Fibroblast of skin of left biceps (primary cell): ENCODE results near the gene NT5DC4.
"Not testable (repeated sequence)": the region's sequence is repeated elsewhere in the genome, so short reads cannot be mapped to it uniquely, and the experiment has no call there.

ENCODE experiments used
- DNase-seq, 2 experiments: peaks; one replicate each; pipeline ENCODE4 v3.0.0-alpha.2; 2013; ENCODE audit warnings: low read depth in 2 of 2

The NT5DC4 gene

DNA sequence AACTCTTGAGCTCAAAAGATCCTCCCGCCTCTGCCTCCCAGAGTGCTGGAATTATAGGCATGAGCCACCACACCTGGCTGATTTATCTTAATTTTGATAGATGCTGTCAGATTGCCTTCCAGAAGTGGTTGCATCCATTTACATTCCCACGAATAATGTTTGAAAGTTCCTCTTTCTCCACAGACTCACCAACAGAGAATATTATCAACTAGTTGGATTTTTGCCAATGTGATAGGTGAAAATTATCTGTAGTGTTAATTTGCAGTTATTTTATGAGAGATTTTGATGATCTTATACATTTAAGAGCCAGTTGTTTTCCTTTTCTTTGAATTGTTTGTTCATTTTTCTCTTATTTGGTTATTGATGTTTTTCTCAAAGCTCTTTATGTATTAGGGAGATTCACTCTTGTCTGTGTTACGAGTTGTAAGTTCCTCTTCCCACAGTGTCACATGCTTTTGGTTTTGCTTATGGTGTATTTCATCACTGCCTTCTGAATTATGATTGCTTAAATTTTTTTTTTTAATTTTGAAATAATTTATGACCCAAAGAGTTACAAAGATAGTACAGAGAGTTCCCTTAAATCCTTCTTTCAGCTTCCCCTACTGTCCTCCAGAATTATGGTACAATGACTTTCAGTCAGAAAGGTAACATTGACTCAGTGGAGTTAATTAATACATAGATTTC lies 20.7 kb upstream of the NT5DC4 start:
- no peak for DNase-seq

GRCh38 chr2:112701052-112701451 lies 19.8 kb upstream of the NT5DC4 start:
- no peak for DNase-seq

- no peak for DNase-seq
These were observed 17.1 kb upstream of the NT5DC4 start for GRCh38 chr2:112703684-112704083.

DNA sequence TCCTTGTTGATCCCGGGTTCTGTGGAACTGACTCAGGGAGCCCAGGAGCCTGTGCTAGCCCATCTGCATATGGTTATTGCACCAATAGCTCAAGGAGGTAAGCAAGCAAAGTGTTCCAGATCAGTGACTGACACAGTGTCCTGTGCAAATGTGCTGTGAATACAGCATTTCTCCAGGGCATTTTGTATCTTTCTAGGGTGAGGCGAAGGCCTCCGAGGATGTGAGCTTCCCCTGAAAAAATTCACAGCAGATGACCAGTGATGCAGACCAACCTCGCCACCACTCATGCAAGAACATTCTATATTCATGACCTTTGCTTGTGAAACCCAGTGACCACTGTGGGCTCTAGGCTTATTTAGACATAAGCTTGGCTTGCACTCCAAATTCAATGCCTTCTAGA lies 15.2 kb upstream of the NT5DC4 start:
- DNase-seq: no peak

DNA sequence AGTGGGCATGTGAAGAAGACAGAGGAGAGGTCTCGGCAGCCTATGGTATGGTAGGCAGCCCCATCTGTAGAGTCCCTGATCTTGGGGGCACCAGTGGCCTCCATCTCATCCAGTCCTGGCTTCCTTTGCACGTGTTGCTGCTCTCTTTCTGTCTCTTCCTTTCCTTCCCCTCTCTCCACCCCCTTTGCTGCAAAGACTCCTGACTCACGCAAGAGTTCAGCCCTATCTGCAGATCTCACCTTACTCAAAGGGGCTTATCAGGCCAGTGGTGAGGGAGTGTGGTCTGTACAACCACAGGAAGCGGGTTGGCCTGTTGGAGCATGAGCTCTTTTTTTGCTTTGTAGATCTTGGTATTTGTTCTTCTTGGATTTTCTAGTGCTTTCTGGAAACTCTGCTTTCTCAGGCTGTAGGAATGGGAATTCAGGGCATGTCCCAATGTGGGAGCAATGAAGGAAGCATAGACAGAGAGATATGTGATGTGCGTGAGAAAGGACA lies 14.6 kb upstream of the NT5DC4 start:
- DNase-seq: no peak

DNA sequence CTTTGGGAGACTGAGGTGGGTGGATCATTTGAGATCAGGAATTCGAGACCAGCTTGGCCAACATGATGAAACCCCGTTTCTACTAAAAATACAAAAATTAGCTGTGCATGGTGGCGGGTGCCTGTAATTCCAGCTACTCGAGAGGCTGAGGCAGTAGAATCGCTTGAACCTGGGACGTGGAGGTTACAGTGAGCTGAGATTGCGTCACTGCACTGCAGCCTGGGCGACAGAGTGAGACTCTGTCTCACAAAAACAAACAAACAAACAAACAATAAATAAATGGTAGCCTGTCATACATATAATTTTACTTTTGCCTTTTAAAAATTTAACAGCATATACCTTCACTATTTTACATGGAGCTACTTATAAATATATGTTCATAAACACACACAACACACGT lies 13.9 kb upstream of the NT5DC4 start:
- DNase-seq: not testable (repeated sequence)

DNA sequence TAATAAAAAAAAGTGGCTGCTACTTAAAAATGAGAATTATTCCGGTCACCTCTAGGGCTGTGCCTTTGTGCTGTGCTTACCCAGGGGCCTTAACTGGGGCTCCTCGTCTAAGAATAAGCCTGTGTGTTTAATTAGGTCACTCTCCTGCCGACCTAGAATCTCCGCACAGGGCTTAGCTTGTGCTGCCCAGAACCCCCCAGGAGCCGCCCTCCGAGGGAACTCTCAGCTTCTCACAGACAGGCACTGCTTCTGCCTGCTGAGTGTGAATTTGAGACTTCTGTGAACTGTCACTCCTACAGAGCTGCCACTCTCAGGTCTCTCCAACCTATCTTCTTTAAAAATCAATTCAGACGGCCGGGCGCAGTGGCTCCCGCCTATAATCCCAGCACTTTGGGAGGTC lies 11.9 kb upstream of the NT5DC4 start:
- no peak for DNase-seq

- no peak for DNase-seq
These were observed 11.1 kb upstream of the NT5DC4 start for GRCh38 chr2:112709703-112710102.

GRCh38 chr2:112710956-112711750 lies 9.7 kb upstream of the NT5DC4 start:
- no peak for DNase-seq

GRCh38 chr2:112712465-112712864 lies 8.4 kb upstream of the NT5DC4 start:
- DNase-seq: no peak

- no peak for DNase-seq
These were observed 7.8 kb upstream of the NT5DC4 start for GRCh38 chr2:112712903-112713584.

DNA sequence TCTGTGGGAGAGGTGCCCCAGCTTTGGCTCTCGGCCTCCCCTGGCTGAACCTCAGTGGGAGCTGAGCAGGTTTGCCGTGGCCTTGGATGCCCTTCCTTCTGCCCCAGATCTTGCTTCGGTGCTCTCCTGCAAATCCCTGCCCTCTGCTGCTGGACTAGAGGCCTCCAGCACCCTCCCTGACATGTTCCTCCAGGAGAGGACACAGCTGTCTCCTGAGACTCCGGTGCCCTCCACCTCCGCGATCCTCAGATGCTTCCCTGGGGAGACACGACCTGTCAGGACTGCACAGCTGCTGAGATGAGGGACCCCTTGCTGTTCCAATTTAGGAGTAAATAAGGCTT lies 7.3 kb upstream of the NT5DC4 start:
- DNase-seq: no peak

GRCh38 chr2:112713926-112714325 lies 6.9 kb upstream of the NT5DC4 start:
- DNase-seq: no peak

GRCh38 chr2:112714331-112714730 lies 6.5 kb upstream of the NT5DC4 start:
- no peak for DNase-seq

DNA sequence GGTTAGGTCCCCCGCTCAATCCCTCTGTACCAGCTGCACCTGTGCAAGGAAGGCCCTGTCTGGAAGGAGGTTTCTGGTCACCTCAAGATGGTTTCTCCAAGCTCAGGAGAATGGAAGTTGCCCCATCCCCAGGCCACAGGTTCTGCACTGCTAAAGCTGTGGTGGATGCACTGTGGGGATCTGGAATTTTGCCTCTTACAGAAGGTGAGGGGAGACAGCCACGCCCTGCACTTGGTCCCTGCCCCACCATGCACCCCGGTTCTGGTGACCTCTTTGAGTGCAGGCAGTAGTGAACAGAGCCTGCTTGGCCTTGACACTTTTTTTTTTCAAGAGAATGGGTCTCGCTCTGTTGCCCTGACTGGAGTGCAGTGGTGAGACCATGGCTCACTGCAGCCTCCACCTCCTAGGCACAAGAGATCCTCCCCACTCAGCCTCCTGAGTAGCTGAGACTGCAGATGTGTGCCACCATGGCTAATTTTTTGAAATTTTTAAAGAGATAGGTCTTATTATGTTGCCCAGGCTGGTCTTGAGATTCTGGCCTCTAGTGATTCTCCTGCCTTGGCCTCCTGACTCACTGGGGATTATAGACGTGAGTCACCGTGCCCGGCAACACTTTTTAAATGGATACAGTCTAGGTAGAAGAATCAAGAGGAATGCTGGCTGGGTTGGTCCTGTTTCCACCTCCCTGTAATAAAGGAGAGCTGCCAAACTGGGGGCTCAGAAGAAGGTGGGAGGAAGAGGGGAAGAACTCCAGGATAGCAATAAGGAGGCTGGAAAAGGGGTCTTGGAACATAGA lies 5.8 kb upstream of the NT5DC4 start:
- DNase-seq: no peak

DNA sequence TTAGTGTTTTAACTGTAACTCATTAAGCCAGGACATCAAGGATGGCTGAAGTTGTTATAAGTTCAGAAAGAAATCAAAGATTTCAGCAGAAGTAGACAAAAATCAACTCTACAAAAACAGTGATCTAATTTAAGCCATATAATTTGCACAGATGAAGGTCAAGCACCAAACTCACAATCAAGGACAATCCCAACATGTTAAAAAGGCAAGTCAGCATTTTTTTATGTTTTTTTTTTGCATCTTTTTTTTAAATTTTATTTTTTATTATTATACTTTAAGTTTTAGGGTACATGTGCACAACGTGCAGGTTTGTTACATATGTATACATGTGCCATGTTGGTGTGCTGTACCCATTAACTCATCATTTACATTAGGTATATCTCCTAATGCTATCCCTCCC lies 4.7 kb upstream of the NT5DC4 start:
- not testable (repeated sequence) for DNase-seq

- DNase-seq: not testable (repeated sequence)
These were observed 3.9 kb upstream of the NT5DC4 start for GRCh38 chr2:112716826-112717352.

GRCh38 chr2:112718863-112719370 lies 1.9 kb upstream of the NT5DC4 start:
- no peak for DNase-seq

DNA sequence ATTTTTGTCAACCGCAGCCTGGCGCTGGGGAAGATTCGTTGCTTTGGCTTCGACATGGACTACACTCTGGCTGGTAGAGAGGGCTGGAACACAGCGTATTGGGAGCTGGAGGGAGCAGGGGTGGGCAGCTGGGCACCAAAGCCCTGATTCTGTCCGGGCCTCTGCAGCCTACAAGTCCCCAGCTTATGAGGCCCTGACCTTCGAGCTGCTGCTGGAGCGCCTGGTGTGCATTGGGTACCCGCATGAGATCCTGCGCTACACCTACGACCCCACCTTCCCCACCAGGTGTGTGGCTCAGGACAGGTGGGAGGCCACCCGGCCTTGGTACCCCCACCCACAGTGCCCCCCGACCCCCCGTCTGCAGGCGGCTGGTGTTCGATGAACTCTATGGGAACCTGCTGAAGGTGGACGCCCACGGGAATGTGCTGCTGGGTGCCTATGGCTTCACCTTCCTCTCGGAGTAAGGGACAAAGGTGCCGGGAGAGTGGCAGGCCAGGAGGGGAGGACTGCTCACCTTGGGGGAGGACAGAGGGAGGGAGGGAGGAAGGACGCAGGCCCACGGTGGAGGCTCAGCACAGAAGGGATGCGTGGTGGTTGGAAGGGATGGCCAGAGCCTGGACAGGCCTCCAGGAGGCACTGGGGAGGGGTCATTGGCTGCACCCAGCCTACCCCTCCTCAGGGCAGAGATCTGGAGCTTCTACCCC lies 1.2 kb downstream of the NT5DC4 start:
- DNase-seq: no peak

DNA sequence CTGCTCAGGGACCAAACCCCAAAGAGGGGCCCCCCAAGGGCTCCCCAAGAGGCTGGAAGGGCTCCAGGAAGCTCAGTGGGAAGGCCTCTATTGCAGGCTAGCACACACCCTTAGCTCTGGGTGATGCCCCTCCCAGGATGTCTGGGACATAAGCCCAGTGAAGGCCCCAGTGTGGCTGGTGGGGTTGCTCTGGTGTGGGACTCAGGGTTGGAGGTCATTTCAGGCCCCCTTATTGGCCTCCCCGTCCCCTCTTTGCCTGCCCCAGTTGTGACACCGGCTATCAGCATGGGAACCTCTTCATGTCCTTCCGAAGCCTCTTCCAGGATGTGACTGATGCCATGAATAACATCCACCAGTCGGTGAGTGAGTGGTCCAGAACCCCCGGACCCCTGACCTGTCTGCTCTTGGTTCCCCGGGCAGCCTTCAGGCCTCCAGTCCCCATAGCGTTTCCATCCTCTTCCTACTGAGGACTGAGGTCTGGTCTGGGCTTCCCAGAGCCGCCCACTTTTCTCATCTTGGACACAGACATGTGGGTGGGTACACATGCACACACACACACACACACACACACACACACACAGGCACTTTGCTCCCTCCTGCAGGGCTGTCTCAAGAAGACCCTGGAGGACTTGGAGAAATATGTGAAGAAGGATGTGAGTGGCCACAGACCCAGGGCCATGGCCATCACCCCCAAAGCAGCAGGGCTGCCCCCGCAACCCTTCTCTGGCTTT lies 2.2 kb downstream of the NT5DC4 start:
- no peak for DNase-seq
